Endodermal cell (in vitro differentiated cells): ENCODE measurements around the gene GPC3. TPM values are rescaled to one million over a fixed set of nuclear protein-coding genes. Genes with fewer than 3 reads are reported as not detected.

Experiments
- DNase-seq: peaks from one replicate; pipeline ENCODE4 v3.0.0-alpha.2; 2017
- H3K27ac ChIP-seq: 2 replicates; pipeline ENCODE4 v1.5.1; 2013; ENCODE audit warnings: mild to moderate bottlenecking, low read depth, low read length, moderate library complexity
- H3K27me3 ChIP-seq: 2 replicates; pipeline ENCODE4 v1.6.1; 2013; ENCODE audit warnings: mild to moderate bottlenecking, low read length, moderate library complexity; ENCODE audit not compliant: insufficient read depth, control insufficient read depth, poor library complexity, severe bottlenecking
- H3K36me3 ChIP-seq: 2 replicates; pipeline ENCODE4 v1.7.0; 2013; ENCODE audit warnings: mild to moderate bottlenecking, low read length, moderate library complexity; ENCODE audit not compliant: control insufficient read depth, insufficient read depth
- H3K4me1 ChIP-seq: one replicate; pipeline ENCODE4 v1.7.0; 2013; ENCODE audit warnings: low read length; ENCODE audit not compliant: control insufficient read depth, insufficient read depth
- H3K4me3 ChIP-seq: 2 replicates; pipeline ENCODE4 v1.5.1; 2013; ENCODE audit warnings: mild to moderate bottlenecking, low read length, moderate library complexity
- H3K9ac ChIP-seq: 2 replicates; pipeline ENCODE4 v1.6.1; 2013; ENCODE audit warnings: mild to moderate bottlenecking, low read length, moderate library complexity; ENCODE audit not compliant: poor library complexity, severe bottlenecking; ENCODE audit errors: extremely low read depth
- H3K9me3 ChIP-seq: 2 replicates; pipeline ENCODE4 v1.6.1; 2013; ENCODE audit warnings: mild to moderate bottlenecking, low read length, moderate library complexity; ENCODE audit not compliant: control insufficient read depth
- H3K27ac Mint-ChIP-seq: 2 replicates; pipeline ENCODE4 v1.8.0; 2020; ENCODE audit warnings: mixed read lengths
- H3K27me3 Mint-ChIP-seq: 2 replicates; pipeline ENCODE4 v1.8.0; 2021; ENCODE audit warnings: mild to moderate bottlenecking, mixed read lengths; ENCODE audit not compliant: insufficient read depth
- H3K36me3 Mint-ChIP-seq: 2 replicates; pipeline ENCODE4 v1.8.0; 2020; ENCODE audit warnings: low read depth, mixed read lengths
- H3K4me1 Mint-ChIP-seq: 2 replicates; pipeline ENCODE4 v1.8.0; 2020; ENCODE audit warnings: mixed read lengths
- H3K4me3 Mint-ChIP-seq: 2 replicates; pipeline ENCODE4 v1.8.0; 2020; ENCODE audit warnings: mild to moderate bottlenecking, moderate library complexity, mixed read lengths
- H3K9me3 Mint-ChIP-seq: 2 replicates; pipeline ENCODE4 v1.8.0; 2020; ENCODE audit warnings: mild to moderate bottlenecking, mixed read lengths
- CTCF ChIP-seq: fragments of 200-600 bp; sonication (generic); conservative IDR thresholded peaks from 2 replicates; pipeline ENCODE4 v1.5.0; 2021; ENCODE audit warnings: antibody characterized with exemption, mild to moderate bottlenecking
- WGBS, 2 experiments: methylation state at CpG; one replicate each; pipeline versions ENCODE4 v1.1.5 to v1.1.7; 2013; ENCODE audit warnings: missing lambda C conversion rate in 2 of 2, mixed read lengths in 1 of 2; ENCODE audit not compliant: insufficient coverage in 1 of 2, insufficient read length in 1 of 2; 5-methylcytosine and 5-hydroxymethylcytosine counted together
- total RNA-seq, 2 donors: library from RNA; stranded (reverse); fragmentation: NEBNext Ultra II Directional in 1 of 2; extraction: Animal tissue kit (Norgen Biotek cat#: 25700) in 1 of 2; gene quantifications; 2 replicates in 1 of 2; 3 replicates in 1 of 2; pipeline ENCODE4 v1.2.1, GENCODE V29; 2021

GPC3 gene
- total RNA-seq, 2 donors from 2014 or later, result 39.5 to 125 TPM

GRCh38 chrX:134002921-134003615 is 17.7 kb upstream of the GPC3 start:
- Mint-ChIP-seq H3K9me3 (no peaks in the 10 kb centered on the region), H3K4me3 (no peak overlapping the region), H3K36me3 (no peaks in the 10 kb centered on the region), H3K27ac (no peak overlapping the region), H3K27me3 (no peaks in the 10 kb centered on the region), H3K4me1 (peaks cover 55% of the 10 kb centered on the region)
- no peaks in the 10 kb centered on the region for H3K9me3 ChIP-seq
- WGBS, 2 experiments, result 100% methylated on average over 1 of the region's 4 CpGs; no CpG with 5 or more reads in 1 of the 2 experiments
- H3K4me3 ChIP-seq, result no peak overlapping the region
- H3K36me3 ChIP-seq, result no peaks in the 10 kb centered on the region
- H3K4me1 ChIP-seq, result no peaks in the 10 kb centered on the region
- DNase-seq, result no peak
- no peaks in the 10 kb centered on the region for H3K27me3 ChIP-seq
- no peak overlapping the region for H3K27ac ChIP-seq
- no peak overlapping the region for H3K9ac ChIP-seq
- TF ChIP-seq CTCF, result no peak

- Histone ChIP-seq H3K4me1 (no peaks in the 10 kb centered on the region), H3K9ac (no peak overlapping the region), H3K27ac (no peak overlapping the region), H3K9me3 (no peaks in the 10 kb centered on the region), H3K27me3 (no peaks in the 10 kb centered on the region), H3K4me3 (no peak overlapping the region), H3K36me3 (no peaks in the 10 kb centered on the region)
- H3K36me3 Mint-ChIP-seq, result no peaks in the 10 kb centered on the region
- 65 to 70% methylated on average over 4 to 12 of the region's 14 CpGs for WGBS, 2 experiments
- no peaks in the 10 kb centered on the region for H3K9me3 Mint-ChIP-seq
- no peak for TF ChIP-seq CTCF
- no peak for DNase-seq
- peaks cover 46% of the 10 kb centered on the region for H3K4me1 Mint-ChIP-seq
- H3K27me3 Mint-ChIP-seq, result no peaks in the 10 kb centered on the region
- H3K4me3 Mint-ChIP-seq, result no peak overlapping the region
- no peak overlapping the region for H3K27ac Mint-ChIP-seq
These were observed 15.2 kb upstream of the GPC3 start for GRCh38 chrX:134000260-134001245.

- no peaks in the 10 kb centered on the region for H3K9me3 ChIP-seq
- H3K9ac ChIP-seq, result no peak overlapping the region
- no peaks in the 10 kb centered on the region for H3K27me3 ChIP-seq
- TF ChIP-seq CTCF, result no peak
- no peak for DNase-seq
- Mint-ChIP-seq H3K27me3 (no peaks in the 10 kb centered on the region), H3K27ac (no peak overlapping the region), H3K4me1 (peaks cover 42% of the 10 kb centered on the region), H3K36me3 (no peaks in the 10 kb centered on the region), H3K4me3 (no peak overlapping the region), H3K9me3 (no peaks in the 10 kb centered on the region)
- H3K4me1 ChIP-seq, result no peaks in the 10 kb centered on the region
- WGBS, 2 experiments, result 91 to 100% methylated on average over 1 to 6 of the region's 12 CpGs
- no peak overlapping the region for H3K4me3 ChIP-seq
- H3K27ac ChIP-seq, result no peak overlapping the region
- H3K36me3 ChIP-seq, result no peaks in the 10 kb centered on the region
These were observed 13.8 kb upstream of the GPC3 start for GRCh38 chrX:133999031-133999705.
